Endothelial cell of umbilical vein (primary cell): ENCODE results near the gene CEP43. TPM values are rescaled to one million over a fixed set of nuclear protein-coding genes. Genes with fewer than 3 reads are reported as not detected.

Source experiments
- BruUV-seq: library from RNA; stranded (reverse); fragments of 400-500 nt; replicated peaks from 2 replicates; lab custom pipeline; 2021; lab: Mats Ljungman, UMichigan
- CTCF ChIA-PET: fragments of 300-600, 350-600 bp; sonication (Branson Sonifier 250); formaldehyde crosslinking; loops from one replicate; lab custom pipeline; 2021; ENCODE audit warnings: antibody characterized with exemption, inconsistent platforms; lab: Charles Lee
- POLR2A ChIA-PET: fragments of 300-600, 350-600 bp; sonication (Branson Sonifier 250); formaldehyde crosslinking; loops from one replicate; lab custom pipeline; 2021; ENCODE audit warnings: antibody characterized with exemption, inconsistent platforms; lab: Charles Lee
- DNase-seq: peaks from one replicate; pipeline ENCODE4 v3.0.0-alpha.2; 2011; ENCODE audit warnings: low read depth, low spot score
- FAIRE-seq: peaks from 2 replicates; lab custom pipeline; 2011; peaks lifted over from hg19 to GRCh38; lab: Jason Lieb, UNC
- H2AFZ ChIP-seq: 2 replicates; pipeline ENCODE4 v1.6.0; 2012; ENCODE audit warnings: low read depth, low read length, control low read depth, inconsistent platforms
- H3K27ac ChIP-seq: 2 replicates; pipeline ENCODE4 v1.5.1; 2011; ENCODE audit warnings: low read depth, mild to moderate bottlenecking, control low read depth, low read length, moderate library complexity; ENCODE audit not compliant: insufficient read depth
- H3K27me3 ChIP-seq, 2 experiments: 2 replicates each; pipeline versions ENCODE4 v1.6.0 to v1.6.1; 2011; ENCODE audit warnings: low read length in 2 of 2, mixed read lengths in 1 of 2; ENCODE audit not compliant: control insufficient read depth in 2 of 2, insufficient read depth in 2 of 2
- H3K36me3 ChIP-seq, 2 experiments: 2 replicates in 1 of 2; 3 replicates in 1 of 2; pipeline ENCODE4 v1.5.1; 2011; ENCODE audit warnings: low read length in 2 of 2, mild to moderate bottlenecking in 1 of 2, moderate library complexity in 1 of 2; ENCODE audit not compliant: control insufficient read depth in 2 of 2, insufficient read depth in 2 of 2; ENCODE audit errors: extremely low read depth in 1 of 2
- H3K4me1 ChIP-seq: 3 replicates; pipeline ENCODE4 v1.5.1; 2011; ENCODE audit warnings: mild to moderate bottlenecking, low read length; ENCODE audit not compliant: control insufficient read depth, insufficient read depth; ENCODE audit errors: extremely low read depth
- H3K4me2 ChIP-seq: 2 replicates; pipeline ENCODE4 v1.6.1; 2011; ENCODE audit warnings: low read length, control low read depth, mixed read lengths; ENCODE audit not compliant: insufficient read depth
- H3K4me3 ChIP-seq, 3 experiments: fragments of 200-600 bp in 1 of 3; sonication (generic), shearing (Covaris generic) in 1 of 3; replicated peaks in 1 of 3; 2 replicates each; pipeline ENCODE4 v1.5.1; 2011 to 2016; ENCODE audit warnings: control low read depth in 3 of 3, low read length in 3 of 3, mild to moderate bottlenecking in 2 of 3, inconsistent platforms in 1 of 3, low read depth in 1 of 3, moderate library complexity in 1 of 3; ENCODE audit not compliant: insufficient read depth in 1 of 3
- H3K79me2 ChIP-seq: 2 replicates; pipeline ENCODE4 v1.6.0; 2012; ENCODE audit warnings: low read length, inconsistent platforms; ENCODE audit not compliant: control insufficient read depth, insufficient read depth
- H3K9ac ChIP-seq: replicated peaks from 2 replicates; pipeline ENCODE3; 2011; ENCODE audit warnings: low read length, control low read depth; ENCODE audit not compliant: insufficient read depth; ENCODE audit errors: extremely low read depth
- H3K9me1 ChIP-seq: replicated peaks from 3 replicates; pipeline ENCODE4 v1.6.0; 2011; ENCODE audit warnings: mild to moderate bottlenecking, low read length; ENCODE audit not compliant: control insufficient read depth, insufficient read depth; ENCODE audit errors: extremely low read depth
- H3K9me3 ChIP-seq: replicated peaks from 2 replicates; pipeline ENCODE4 v1.5.1; 2012; ENCODE audit warnings: low read length, inconsistent platforms; ENCODE audit not compliant: control insufficient read depth, insufficient read depth
- H4K20me1 ChIP-seq: replicated peaks from 2 replicates; pipeline ENCODE3; 2011; ENCODE audit warnings: mild to moderate bottlenecking, low read length; ENCODE audit not compliant: control insufficient read depth, insufficient read depth; ENCODE audit errors: extremely low read depth
- EZH2 ChIP-seq: IDR thresholded peaks from 2 replicates; pipeline ENCODE4 v1.6.1; 2012; ENCODE audit warnings: borderline replicate concordance, low read depth, mild to moderate bottlenecking, moderate library complexity, low read length, inconsistent platforms; ENCODE audit not compliant: severe bottlenecking
- FOS ChIP-seq: IDR thresholded peaks from 2 replicates; pipeline ENCODE4 v1.6.1; 2011; ENCODE audit warnings: mild to moderate bottlenecking, low read length, moderate library complexity, borderline replicate concordance; ENCODE audit not compliant: insufficient read depth
- JUN ChIP-seq: IDR thresholded peaks from 2 replicates; pipeline ENCODE4 v1.6.1; 2011; ENCODE audit warnings: borderline replicate concordance, low read depth; ENCODE audit not compliant: insufficient read length, insufficient read depth
- MAX ChIP-seq: IDR thresholded peaks from 2 replicates; pipeline ENCODE4 v1.6.1; 2011; ENCODE audit not compliant: insufficient read depth, insufficient read length
- MYC ChIP-seq: IDR thresholded peaks from one replicate; pipeline ENCODE4 v1.6.1; 2011; ENCODE audit warnings: mild to moderate bottlenecking, low read depth, low read length
- POLR2A ChIP-seq: IDR thresholded peaks from 2 replicates; pipeline ENCODE4 v1.6.1; 2012; ENCODE audit warnings: low read depth, mild to moderate bottlenecking, control low read depth, low read length
- POLR2AphosphoS5 ChIP-seq: IDR thresholded peaks from 2 replicates; pipeline ENCODE4 v1.6.1; 2012; ENCODE audit warnings: low read depth, mild to moderate bottlenecking, control low read depth, low read length, moderate library complexity; ENCODE audit not compliant: insufficient read depth
- dilution Hi-C: fragments of 300-500 bp; cut with MboI; formaldehyde crosslinking; loops from one replicate; pipeline ENCODE4 v1.15.0; 2019; ENCODE audit warnings: low sequenced_read_pairs; ENCODE audit not compliant: extremely low pct_ligation_motif_present
- intact Hi-C: fragments of 100-400 bp; cut with micrococcal nuclease; formaldehyde crosslinking; loops from one replicate; pipeline ENCODE4 v1.10.0; 2022
- polyA plus RNA-seq, 4 experiments: library from polyadenylated mRNA; depleted of rRNA in 3 of 4; stranded (reverse) in 3 of 4; unstranded in 1 of 4; fragments of >200 nt; gene quantifications; 2 replicates each; pipeline versions ENCODE4 v1.2.1 to v1.2.3, GENCODE V29; 2011 to 2012; ENCODE audit warnings: missing spikeins in 1 of 4
- total RNA-seq: library from RNA; stranded (reverse); gene quantifications from 2 replicates; pipeline ENCODE4 v1.2.3, GENCODE V29; 2021
- TF ChIP-seq, protein P1 (sequence below), 2 donors: IDR thresholded peaks; 1 replicate in 1 of 2; 2 replicates in 1 of 2; pipeline ENCODE4 v1.5.1; 2011; ENCODE audit warnings: low read length in 2 of 2, mild to moderate bottlenecking in 2 of 2, moderate library complexity in 2 of 2, control low read depth in 1 of 2, inconsistent platforms in 1 of 2, low read depth in 1 of 2; ENCODE audit not compliant: insufficient read depth in 1 of 2; ENCODE audit errors: extremely low read depth in 1 of 2

CEP43 gene
- total and polyA plus RNA-seq, 2 donors (not counting 3 experiments of a cell fraction or from before 2014, with no cell fraction given): 6.5 to 22.5 TPM

DNA sequence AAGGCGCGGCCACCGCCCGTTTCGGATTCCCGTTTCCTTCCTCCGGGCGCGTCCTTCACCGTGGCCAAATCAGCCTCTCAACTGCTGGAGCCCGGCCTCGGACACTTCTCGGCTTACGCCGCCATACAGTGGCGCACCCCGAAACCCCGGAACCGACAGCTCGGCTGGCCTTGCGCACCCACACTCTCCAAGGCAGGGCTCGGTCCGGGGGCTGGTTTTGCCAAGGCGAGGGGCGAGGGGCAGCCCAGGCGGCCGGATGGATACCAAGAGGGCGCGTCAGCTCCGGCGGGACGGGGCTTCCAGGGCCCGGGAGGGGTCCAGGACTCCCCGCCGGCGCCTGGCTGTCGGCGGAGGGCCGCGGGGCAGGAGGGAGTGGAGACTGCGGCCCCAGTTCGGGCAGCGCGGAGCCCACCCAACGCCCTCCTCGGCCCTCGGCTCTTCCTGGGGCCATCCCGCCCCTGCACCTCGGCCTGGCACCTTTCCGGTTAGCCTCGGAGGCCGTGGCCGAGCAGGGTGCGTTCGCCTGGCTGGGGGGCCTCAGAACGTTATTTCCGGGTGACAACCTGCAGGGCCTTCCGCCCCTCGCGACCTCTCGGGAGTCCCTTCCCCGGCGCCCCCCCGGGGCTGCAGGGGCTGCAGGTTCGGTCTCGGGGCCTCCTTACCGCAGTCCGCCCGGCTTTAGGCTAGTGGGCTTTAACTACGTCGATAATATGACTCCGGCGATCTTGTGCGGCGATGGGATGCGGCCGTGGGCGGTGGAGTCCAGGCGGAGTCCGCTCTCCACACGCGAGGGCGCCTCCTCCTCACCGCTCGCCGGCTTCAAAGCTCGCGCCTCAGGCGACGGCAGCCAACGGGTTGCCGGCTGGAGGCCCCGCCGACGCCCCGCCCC lies 697 bp upstream of the CEP43 start:
- CTCF ChIA-PET: interaction anchor here (0.6 to 4.5 kb wide), 10 partner anchors 9 to 352 kb away, joined by 3 to 48 read pairs (median 4); partner anchors contain the start of gene RNASET2
- peak overlapping the region; percentile 58 for H3K9ac ChIP-seq
- peaks cover 75% of the 10 kb centered on the region for H3K79me2 ChIP-seq
- dilution Hi-C loops: no loop called here
- H3K36me3 ChIP-seq: no peaks in the 10 kb centered on the region
- no peaks in the 10 kb centered on the region for H3K9me3 ChIP-seq
- TF ChIP-seq POLR2AphosphoS5 (peak; percentile 45), MAX (peak; percentile 70), JUN (no peak), POLR2A (no peak)
- intact Hi-C loops: loop anchor here (1.0 to 10.0 kb wide), 4 partner anchors 42 to 679 kb away; partner anchors contain the start of genes RNASET2 and RPS6KA2
- no TSS peak for BruUV-seq
- POLR2A ChIA-PET: no interaction called here
- DNase-seq (peak; percentile 16), FAIRE-seq (no peak)
- H3K27ac ChIP-seq: peak overlapping the region; percentile 52
- H3K9me1 ChIP-seq: no peaks in the 10 kb centered on the region
- peak overlapping the region; percentile 75 for H2AFZ ChIP-seq
- H4K20me1 ChIP-seq: no peaks in the 10 kb centered on the region
- peaks cover 20% of the 10 kb centered on the region for H3K4me1 ChIP-seq
- H3K4me3 ChIP-seq: peak overlapping the region; percentile 60 to 93 (median 77)
- no peaks in the 10 kb centered on the region for H3K27me3 ChIP-seq
- H3K4me2 ChIP-seq: peak overlapping the region; percentile 67

DNA sequence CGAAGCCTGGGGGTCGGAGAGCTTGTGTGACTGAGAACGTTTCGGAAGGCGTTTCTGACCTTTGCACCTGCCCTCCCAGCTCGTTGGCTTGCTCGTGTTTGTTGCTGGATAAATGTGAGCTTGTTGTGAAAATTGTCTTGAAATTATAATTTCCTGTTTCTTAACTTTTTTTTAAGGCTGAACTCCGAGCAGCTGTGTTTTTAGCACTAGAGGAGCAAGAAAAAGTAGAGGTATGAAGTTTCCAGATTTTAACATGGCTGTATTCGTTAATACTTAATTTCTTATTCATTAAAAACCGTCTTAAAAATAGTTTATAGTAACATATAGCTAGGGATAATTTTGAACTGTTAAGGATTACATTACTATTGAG lies 672 bp downstream of the CEP43 start:
- H3K79me2 ChIP-seq: peaks cover 61% of the 10 kb centered on the region
- dilution Hi-C loops: no loop called here
- H3K4me1 ChIP-seq: peaks cover 20% of the 10 kb centered on the region
- peak overlapping the region; percentile 96 for H3K4me2 ChIP-seq
- intact Hi-C loops: loop anchor here (1.0 to 10.0 kb wide), 4 partner anchors 44 to 677 kb away; partner anchors contain the start of genes RNASET2 and RPS6KA2
- no peak overlapping the region for H3K27ac ChIP-seq
- ChIA-PET POLR2A (no interaction called here), CTCF (interaction anchor here (0.9 to 4.5 kb wide), 7 partner anchors 10 to 229 kb away, joined by 3 to 48 read pairs (median 3); partner anchors contain the start of gene RNASET2)
- peak overlapping the region; percentile 71 for H3K9ac ChIP-seq
- peak overlapping the region; percentile 90 for H2AFZ ChIP-seq
- no peaks in the 10 kb centered on the region for H4K20me1 ChIP-seq
- FAIRE-seq (no peak), DNase-seq (peak; percentile 47)
- H3K36me3 ChIP-seq: no peaks in the 10 kb centered on the region
- TF ChIP-seq EZH2: no peak
- TF ChIP-seq MAX: no peak
- TF ChIP-seq FOS: no peak
- no peak for TF ChIP-seq POLR2AphosphoS5
- TF ChIP-seq POLR2A: no peak
- TF ChIP-seq MYC: no peak
- TF ChIP-seq JUN: no peak
- TF ChIP-seq, protein P1, sequence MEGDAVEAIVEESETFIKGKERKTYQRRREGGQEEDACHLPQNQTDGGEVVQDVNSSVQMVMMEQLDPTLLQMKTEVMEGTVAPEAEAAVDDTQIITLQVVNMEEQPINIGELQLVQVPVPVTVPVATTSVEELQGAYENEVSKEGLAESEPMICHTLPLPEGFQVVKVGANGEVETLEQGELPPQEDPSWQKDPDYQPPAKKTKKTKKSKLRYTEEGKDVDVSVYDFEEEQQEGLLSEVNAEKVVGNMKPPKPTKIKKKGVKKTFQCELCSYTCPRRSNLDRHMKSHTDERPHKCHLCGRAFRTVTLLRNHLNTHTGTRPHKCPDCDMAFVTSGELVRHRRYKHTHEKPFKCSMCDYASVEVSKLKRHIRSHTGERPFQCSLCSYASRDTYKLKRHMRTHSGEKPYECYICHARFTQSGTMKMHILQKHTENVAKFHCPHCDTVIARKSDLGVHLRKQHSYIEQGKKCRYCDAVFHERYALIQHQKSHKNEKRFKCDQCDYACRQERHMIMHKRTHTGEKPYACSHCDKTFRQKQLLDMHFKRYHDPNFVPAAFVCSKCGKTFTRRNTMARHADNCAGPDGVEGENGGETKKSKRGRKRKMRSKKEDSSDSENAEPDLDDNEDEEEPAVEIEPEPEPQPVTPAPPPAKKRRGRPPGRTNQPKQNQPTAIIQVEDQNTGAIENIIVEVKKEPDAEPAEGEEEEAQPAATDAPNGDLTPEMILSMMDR (IDR thresholded peaks at IDR 0.05; ENCODE audit: extremely low read depth in 1 of 2, insufficient read depth in 1 of 2, low read depth in 1 of 2, low read length in 2 of 2): no peak
- H3K9me3 ChIP-seq: no peaks in the 10 kb centered on the region
- no peaks in the 10 kb centered on the region for H3K27me3 ChIP-seq
- no peaks in the 10 kb centered on the region for H3K9me1 ChIP-seq
- BruUV-seq: no TSS peak
- H3K4me3 ChIP-seq: peak overlapping the region; percentile 56 to 86 (median 60)
